ENCODE results near the gene ADAMTSL2. TPM values are rescaled to one million over a fixed set of nuclear protein-coding genes. Genes with fewer than 3 reads are reported as not detected.

ADAMTSL2 gene
- total RNA-seq, 1 donor from 2014 or later = 1.3 TPM

DNA sequence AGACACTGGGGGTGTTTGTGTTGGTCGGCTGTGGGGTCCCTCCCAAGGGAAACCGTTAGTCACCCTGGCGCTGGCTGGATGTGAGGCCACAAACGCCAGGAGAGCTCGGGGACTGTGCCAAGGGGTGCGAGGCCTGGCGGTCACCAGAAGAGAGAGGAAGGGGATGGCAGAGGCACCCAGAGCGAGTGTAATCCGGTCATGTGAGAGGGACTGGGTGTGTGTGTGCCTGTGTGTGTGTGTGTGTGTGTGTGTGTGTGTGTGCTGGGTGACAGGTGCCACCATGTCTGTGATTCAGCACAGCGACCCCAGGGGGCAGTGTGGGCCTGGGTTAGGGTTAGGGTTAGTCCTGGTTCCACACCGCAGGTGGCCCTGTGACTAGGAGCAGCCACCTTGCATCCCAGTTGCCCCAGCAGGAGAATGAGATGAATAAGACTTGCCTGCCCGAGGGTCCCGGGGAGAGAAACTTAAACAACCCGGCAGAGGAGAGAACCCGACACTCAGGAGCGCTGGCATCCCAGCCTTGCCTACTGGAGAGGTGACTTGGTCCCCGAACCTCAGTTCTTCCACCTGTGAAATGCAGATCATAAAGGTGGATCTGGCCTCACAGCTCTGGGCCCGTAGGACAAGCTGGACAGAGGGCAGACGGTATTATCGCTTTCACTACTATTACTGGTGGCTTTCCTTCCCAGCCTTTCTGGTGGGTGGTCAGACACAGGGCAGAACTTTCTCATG lies 1.4 kb upstream of the ADAMTSL2 start:
- DNase-seq = peak; percentile 84
- Mint-ChIP-seq H3K27me3 (ENCODE audit: unreplicated experiment) (peaks cover 13% of the 10 kb centered on the region), H3K9me3 (ENCODE audit: unreplicated experiment) (peaks cover 10% of the 10 kb centered on the region), H3K36me3 (ENCODE audit: unreplicated experiment) (no peaks in the 10 kb centered on the region), H3K27ac (ENCODE audit: unreplicated experiment) (peak overlapping the region; percentile 62), H3K4me3 (ENCODE audit: unreplicated experiment) (peak overlapping the region; percentile 37), H3K4me1 (ENCODE audit: low read depth, unreplicated experiment) (peaks cover 23% of the 10 kb centered on the region)
- TF ChIP-seq, protein P1, sequence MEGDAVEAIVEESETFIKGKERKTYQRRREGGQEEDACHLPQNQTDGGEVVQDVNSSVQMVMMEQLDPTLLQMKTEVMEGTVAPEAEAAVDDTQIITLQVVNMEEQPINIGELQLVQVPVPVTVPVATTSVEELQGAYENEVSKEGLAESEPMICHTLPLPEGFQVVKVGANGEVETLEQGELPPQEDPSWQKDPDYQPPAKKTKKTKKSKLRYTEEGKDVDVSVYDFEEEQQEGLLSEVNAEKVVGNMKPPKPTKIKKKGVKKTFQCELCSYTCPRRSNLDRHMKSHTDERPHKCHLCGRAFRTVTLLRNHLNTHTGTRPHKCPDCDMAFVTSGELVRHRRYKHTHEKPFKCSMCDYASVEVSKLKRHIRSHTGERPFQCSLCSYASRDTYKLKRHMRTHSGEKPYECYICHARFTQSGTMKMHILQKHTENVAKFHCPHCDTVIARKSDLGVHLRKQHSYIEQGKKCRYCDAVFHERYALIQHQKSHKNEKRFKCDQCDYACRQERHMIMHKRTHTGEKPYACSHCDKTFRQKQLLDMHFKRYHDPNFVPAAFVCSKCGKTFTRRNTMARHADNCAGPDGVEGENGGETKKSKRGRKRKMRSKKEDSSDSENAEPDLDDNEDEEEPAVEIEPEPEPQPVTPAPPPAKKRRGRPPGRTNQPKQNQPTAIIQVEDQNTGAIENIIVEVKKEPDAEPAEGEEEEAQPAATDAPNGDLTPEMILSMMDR (IDR thresholded peaks at IDR 0.05; ENCODE audit: partially characterized antibody, unreplicated experiment) = peak; percentile 55

DNA sequence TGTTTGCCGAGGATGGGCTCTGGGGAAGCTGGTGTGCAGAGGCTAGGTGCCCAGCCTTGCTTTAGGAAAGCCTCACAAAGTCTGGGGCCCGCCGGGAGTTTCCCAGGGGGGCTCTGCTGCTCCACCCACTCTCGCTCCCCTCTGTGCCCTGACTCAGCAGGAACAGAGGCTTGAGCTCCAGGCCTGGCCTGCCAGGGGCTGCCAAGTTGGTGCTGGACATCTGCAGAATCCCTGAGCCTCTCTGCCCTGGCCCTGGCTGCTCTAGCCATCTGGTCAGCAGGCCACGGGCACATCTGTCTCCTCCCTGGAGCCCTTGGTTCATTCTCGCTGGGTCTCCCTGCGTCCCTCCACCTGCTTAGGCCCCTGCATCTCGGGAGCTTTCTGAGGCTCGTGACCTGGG lies 647 bp upstream of the ADAMTSL2 start:
- peak overlapping the region; percentile 77 for H3K27ac Mint-ChIP-seq (ENCODE audit: unreplicated experiment)
- TF ChIP-seq, protein P1 (IDR thresholded peaks at IDR 0.05; ENCODE audit: partially characterized antibody, unreplicated experiment) = no peak

DNA sequence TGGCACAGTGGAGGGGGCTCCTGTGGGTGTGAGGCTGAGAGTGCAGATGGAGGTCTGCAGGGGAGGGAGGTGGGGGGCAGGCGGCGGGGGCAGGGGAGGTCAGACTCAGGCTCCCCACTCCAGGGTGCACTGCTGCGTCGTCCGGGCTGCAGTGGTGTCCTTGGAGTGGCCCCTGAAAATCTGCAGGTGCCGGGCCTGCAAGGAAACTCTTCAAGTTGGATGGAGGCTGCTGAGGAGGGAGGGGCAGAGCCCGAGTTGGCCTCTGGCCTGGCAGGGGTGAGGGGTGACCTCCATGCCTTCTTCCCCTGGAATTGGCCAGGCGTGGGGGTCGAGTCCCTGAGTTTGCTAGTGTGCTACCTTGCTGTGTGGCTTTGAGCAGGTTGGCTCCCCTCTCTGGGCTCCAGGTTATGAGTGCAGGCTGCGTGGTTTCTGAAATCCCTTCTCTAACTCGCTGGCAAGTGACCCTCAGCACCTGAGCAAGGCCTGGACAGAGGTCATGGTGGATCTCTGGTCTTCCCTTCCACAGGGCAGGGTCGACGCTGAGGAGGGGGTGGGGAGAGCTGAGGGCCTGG lies 888 bp downstream of the ADAMTSL2 start:
- no peaks in the 10 kb centered on the region for H3K36me3 Mint-ChIP-seq (ENCODE audit: unreplicated experiment)
- TF ChIP-seq, protein P1 (IDR thresholded peaks at IDR 0.05; ENCODE audit: partially characterized antibody, unreplicated experiment) = no peak
- DNase-seq = no peak
- H3K27ac Mint-ChIP-seq (ENCODE audit: unreplicated experiment) = no peak overlapping the region
- peak overlapping the region; percentile 20 for H3K4me3 Mint-ChIP-seq (ENCODE audit: unreplicated experiment)
- H3K9me3 Mint-ChIP-seq (ENCODE audit: unreplicated experiment) = peaks cover 10% of the 10 kb centered on the region
- H3K4me1 Mint-ChIP-seq (ENCODE audit: low read depth, unreplicated experiment) = peaks cover 31% of the 10 kb centered on the region
- peaks cover 15% of the 10 kb centered on the region for H3K27me3 Mint-ChIP-seq (ENCODE audit: unreplicated experiment)

More for the DNA sequence above, 647 bp upstream of the ADAMTSL2 start:
- Mint-ChIP-seq H3K4me3 (ENCODE audit: unreplicated experiment) (peak overlapping the region; percentile 70), H3K27me3 (ENCODE audit: unreplicated experiment) (peaks cover 13% of the 10 kb centered on the region), H3K4me1 (ENCODE audit: low read depth, unreplicated experiment) (peaks cover 23% of the 10 kb centered on the region), H3K36me3 (ENCODE audit: unreplicated experiment) (no peaks in the 10 kb centered on the region), H3K9me3 (ENCODE audit: unreplicated experiment) (peaks cover 10% of the 10 kb centered on the region)
- peak; percentile 74 for DNase-seq

DNA sequence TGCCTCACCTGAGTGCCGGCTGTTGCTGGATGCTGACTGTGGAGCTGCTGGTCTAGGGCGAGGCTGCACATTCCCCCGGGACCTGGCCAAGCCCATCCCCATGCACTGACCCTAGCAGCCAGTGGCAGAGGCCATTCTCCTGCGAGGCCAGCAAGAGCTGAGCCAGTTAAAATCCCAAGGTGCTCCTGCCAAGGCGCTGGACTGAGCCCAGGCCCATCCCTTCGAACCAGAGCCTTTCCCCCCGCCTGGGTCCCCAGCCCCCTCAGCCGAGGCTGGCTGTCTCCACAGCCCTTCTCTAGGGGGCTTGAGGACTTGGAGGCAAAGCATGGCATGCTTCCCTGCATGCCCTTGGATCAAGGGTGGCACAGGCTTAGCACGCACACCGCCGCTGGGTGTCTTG lies 1.6 kb downstream of the ADAMTSL2 start:
- peaks cover 17% of the 10 kb centered on the region for H3K27me3 Mint-ChIP-seq (ENCODE audit: unreplicated experiment)
- peaks cover 10% of the 10 kb centered on the region for H3K9me3 Mint-ChIP-seq (ENCODE audit: unreplicated experiment)
- no peak overlapping the region for H3K27ac Mint-ChIP-seq (ENCODE audit: unreplicated experiment)
- DNase-seq = no peak
- no peak overlapping the region for H3K4me3 Mint-ChIP-seq (ENCODE audit: unreplicated experiment)
- TF ChIP-seq, protein P1 (IDR thresholded peaks at IDR 0.05; ENCODE audit: partially characterized antibody, unreplicated experiment) = no peak
- peaks cover 32% of the 10 kb centered on the region for H3K4me1 Mint-ChIP-seq (ENCODE audit: low read depth, unreplicated experiment)
- no peaks in the 10 kb centered on the region for H3K36me3 Mint-ChIP-seq (ENCODE audit: unreplicated experiment)

DNA sequence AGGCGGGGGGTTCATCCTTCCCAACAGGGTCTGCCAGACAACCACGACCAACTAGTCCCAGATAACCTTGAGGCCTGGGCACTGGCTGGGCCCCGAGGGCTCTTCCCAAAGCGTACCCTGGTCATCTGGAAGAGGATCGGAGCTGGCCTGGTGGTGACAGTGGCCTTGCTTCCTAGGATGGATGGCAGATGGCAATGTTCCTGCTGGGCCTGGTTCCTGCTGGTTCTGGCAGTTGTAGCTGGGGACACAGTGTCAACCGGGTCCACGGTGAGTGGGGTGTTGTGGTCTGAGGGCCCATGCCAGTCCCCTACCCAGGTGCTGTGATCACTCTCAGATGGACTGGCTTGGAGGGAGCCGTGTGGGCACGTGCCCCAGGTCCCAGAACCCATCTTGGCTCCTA lies 2.0 kb downstream of the ADAMTSL2 start:
- H3K4me1 Mint-ChIP-seq (ENCODE audit: low read depth, unreplicated experiment) = peaks cover 30% of the 10 kb centered on the region
- H3K27me3 Mint-ChIP-seq (ENCODE audit: unreplicated experiment) = peaks cover 17% of the 10 kb centered on the region
- peaks cover 10% of the 10 kb centered on the region for H3K9me3 Mint-ChIP-seq (ENCODE audit: unreplicated experiment)
- TF ChIP-seq, protein P1 (IDR thresholded peaks at IDR 0.05; ENCODE audit: partially characterized antibody, unreplicated experiment) = no peak
- no peaks in the 10 kb centered on the region for H3K36me3 Mint-ChIP-seq (ENCODE audit: unreplicated experiment)
- no peak overlapping the region for H3K4me3 Mint-ChIP-seq (ENCODE audit: unreplicated experiment)
- no peak overlapping the region for H3K27ac Mint-ChIP-seq (ENCODE audit: unreplicated experiment)
- no peak for DNase-seq

Data from glutamatergic neuron (in vitro differentiated cells).